GM13976 (cell line): ENCODE data around the gene PCDH1.

Source experiments
- DNase-seq: peaks from one replicate; pipeline ENCODE4 v3.0.0; 2012; ENCODE audit warnings: low spot score
- in situ Hi-C: fragments of 300-500 bp; cut with MboI; formaldehyde crosslinking; loops from one replicate; pipeline ENCODE4 v1.12.0; 2022; ENCODE audit warnings: low sequenced_read_pairs, mixed read lengths, inconsistent platforms; ENCODE audit not compliant: unreplicated experiment
- TF ChIP-seq, protein P1 (sequence below): IDR thresholded peaks from 2 replicates; pipeline ENCODE4 v1.5.1; 2012; ENCODE audit warnings: borderline replicate concordance, mild to moderate bottlenecking; ENCODE audit not compliant: insufficient read depth; ENCODE audit errors: extremely low read depth, missing control alignments, control extremely low read depth

The PCDH1 gene

DNA sequence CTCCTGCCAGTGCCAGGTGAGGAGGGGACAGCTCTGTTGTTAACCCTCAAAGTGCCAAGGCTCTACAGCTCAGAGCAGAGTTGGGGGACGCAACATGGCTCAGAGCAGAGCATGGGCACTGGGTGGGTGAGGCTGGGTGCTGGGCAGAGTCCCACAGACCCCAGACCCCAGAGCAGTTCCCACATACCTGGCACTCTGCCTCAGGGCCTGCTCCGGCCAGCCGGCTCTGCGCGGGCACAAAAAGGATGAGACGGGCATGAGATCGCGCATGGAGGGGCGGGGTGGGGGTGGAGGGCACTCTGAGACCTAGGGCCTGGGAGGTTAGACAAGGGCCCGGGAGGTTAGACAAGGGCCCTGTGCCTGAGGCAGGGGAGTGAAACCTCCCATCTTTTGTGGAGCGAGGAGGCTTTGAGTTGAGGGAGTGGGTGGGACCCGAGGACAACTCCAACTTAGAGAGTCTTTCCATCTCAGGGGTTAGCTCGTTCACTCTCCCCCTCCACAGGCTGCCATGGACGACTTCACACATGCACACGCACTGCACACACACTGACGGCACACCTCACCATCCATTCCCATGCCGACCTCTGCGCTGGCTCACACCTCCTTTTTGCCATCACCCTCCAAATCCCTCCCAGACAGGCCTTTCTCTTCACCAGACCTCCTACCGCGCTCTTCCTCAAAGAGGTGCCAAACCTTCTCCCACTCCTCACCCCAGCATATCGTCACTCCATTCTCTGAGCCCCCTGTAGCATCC is 22.0 kb downstream of the PCDH1 start:
- TF ChIP-seq, protein P1, sequence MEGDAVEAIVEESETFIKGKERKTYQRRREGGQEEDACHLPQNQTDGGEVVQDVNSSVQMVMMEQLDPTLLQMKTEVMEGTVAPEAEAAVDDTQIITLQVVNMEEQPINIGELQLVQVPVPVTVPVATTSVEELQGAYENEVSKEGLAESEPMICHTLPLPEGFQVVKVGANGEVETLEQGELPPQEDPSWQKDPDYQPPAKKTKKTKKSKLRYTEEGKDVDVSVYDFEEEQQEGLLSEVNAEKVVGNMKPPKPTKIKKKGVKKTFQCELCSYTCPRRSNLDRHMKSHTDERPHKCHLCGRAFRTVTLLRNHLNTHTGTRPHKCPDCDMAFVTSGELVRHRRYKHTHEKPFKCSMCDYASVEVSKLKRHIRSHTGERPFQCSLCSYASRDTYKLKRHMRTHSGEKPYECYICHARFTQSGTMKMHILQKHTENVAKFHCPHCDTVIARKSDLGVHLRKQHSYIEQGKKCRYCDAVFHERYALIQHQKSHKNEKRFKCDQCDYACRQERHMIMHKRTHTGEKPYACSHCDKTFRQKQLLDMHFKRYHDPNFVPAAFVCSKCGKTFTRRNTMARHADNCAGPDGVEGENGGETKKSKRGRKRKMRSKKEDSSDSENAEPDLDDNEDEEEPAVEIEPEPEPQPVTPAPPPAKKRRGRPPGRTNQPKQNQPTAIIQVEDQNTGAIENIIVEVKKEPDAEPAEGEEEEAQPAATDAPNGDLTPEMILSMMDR, result no peak
- DNase-seq, result no peak
- in situ Hi-C loops, result no loop called here

DNA sequence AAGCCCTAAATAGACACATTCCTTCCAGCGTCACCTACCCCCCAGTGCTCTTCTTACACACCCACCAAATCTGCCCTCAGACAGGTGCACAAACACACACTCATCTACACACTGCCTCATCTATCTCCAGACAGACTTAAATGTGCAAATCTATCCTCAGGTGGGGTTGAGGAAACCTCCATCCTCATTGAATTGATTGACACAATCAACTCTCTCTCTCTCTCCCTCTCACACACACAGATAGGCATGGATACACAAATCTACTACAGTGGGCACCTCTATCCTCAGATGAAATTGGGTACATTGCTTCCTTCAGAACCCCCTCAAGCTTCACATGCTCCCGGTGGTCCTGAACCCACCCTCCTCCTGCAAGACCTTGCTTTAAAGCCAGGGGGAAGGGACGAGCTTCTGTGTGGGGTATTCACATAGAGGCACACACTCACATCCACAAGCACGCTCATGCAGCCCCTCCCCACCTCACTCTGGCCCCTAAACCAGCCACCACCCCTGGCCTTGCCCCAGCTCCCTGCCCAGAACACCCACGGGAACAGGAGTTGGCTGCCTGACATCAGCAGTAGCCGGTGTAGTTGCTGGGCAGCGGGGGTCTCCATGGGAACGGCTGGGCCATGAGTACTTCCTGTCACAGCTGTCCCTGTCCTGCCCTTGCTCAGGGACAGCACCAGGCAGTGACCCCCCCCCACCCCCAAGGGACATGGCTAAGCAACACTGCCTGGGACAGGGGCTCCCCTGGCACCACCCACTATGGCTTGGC is 22.8 kb downstream of the PCDH1 start:
- no peak for DNase-seq
- in situ Hi-C loops, result no loop called here
- TF ChIP-seq, protein P1, result no peak

DNA sequence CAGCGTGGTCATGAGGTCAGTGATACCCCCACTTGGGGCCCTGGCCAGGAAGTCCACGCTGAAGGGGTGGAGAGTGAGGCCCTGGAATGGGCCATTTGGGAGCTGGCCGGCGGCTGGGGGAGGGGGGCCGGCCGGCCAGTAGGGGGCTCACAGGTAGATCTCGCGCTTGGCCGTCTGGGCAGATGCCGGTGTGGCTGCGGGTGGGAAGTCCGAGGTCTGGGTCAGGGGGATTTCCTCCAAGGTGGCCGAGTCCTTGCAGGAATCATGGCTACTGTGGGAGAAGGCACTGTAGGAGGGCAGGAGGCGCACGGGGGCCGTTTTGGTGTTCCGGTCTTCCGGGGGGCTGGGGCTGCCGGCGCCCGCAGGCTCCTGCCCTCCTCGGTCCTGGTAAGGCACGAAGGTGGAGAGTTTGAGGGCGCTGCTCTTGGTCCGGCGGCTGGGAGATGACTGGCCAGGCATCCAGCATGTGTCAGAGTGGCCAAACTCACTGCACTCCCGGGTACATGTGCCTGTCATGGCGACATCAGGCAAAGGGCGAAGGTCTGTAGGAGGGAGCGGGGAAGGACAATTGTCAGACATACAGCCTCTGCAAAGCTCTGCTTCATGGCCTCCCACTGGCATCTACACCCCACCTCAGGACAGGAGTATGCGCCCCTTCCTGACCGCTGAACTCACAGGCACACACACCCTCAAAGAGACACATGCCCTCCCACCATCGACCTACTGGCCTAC is 24.1 kb downstream of the PCDH1 start:
- in situ Hi-C loops, result no loop called here
- no peak for DNase-seq

DNA sequence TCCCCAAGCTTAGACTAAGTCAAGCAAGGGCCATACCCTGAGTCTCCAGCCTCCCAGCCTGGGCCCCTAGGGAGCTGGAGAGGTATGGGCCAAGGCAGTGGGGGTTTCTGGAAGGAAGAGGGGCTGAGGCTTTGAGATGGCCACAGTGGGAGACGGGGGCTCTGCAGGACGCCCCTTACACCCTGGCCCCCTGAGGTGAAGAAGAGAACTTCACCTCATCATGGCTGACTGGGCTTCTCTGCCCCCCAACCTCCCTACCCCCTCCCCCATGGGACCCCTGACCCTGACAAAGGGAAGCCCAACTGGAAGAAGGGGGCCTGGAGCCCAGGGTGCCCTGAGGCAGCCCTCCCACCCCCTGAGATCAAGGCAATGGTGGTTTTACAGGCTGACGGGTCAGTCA is 25.8 kb downstream of the PCDH1 start:
- TF ChIP-seq, protein P1, result no peak
- in situ Hi-C loops, result no loop called here
- no peak for DNase-seq

More for the DNA sequence above, 24.1 kb downstream of the PCDH1 start:
- TF ChIP-seq, protein P1, result no peak

DNA sequence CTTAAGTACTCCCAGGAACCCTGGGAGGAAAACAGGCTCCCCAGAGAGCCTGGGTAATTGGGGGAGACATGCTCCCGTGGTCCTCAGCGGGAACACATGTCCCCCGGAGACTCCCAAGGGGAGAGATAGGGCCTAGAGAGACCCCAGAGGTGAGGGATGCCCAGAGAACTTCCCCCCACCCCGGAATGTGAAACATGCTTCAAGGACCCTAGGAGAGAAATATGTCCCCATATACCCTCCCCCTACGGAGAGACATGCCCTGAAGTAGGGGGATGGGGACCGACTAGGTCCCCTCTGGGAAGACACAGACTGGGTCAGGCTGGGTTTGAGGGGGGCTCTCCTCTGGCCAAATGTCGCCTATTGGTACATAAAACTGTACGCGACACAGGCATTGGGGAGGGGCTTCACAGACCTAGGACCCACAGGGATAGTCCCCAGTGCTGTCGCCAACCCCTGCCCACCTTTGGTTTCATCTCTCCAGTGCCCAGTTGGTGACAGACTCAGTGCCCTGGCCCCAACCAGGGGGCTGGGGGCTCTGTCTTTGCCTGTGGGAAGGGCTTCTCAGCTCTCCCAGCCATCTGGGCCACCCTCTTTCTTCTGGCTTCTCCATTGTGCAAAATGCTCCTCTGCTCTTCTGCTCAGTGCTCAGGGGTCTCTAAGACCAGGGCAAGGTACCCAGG is 26.9 kb downstream of the PCDH1 start:
- DNase-seq, result no peak
- in situ Hi-C loops, result no loop called here
- TF ChIP-seq, protein P1, result no peak

DNA sequence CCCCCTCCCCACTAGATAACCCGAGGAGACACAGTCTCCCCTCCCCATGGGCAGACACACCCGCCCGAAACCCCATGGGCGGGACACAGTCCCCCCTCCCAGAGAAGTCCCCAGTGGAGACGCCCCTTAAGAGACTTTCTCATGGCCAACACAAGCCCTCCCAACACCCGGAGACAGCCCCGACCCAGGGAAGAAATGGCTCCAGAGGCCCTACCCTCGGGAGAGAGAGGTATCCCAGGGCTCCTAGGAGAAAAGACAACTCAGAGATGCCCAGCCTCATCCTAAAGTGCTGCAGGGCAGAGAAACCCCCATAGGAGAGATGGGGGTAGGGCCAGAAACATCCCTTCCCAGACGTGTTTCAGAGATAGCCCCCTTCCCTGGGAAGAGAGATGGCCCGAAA is 27.4 kb downstream of the PCDH1 start:
- no peak for DNase-seq
- in situ Hi-C loops, result no loop called here
- TF ChIP-seq, protein P1, result no peak
